MM.1S (cell line): ENCODE data around the gene GPR107.
"Not testable (repeated sequence)": the region's sequence is repeated elsewhere in the genome, so short reads cannot be mapped to it uniquely, and the experiment has no call there.

Source experiments
- DNase-seq: peaks from one replicate; pipeline ENCODE4 v3.0.0-alpha.2; 2015
- H2AFZ ChIP-seq: fragments of 300-600 bp; sonication (generic); 2 replicates; pipeline ENCODE4 v1.6.0; 2016; ENCODE audit warnings: antibody characterized with exemption, low read length
- H3F3A ChIP-seq: fragments of 300-600 bp; sonication (generic); 2 replicates; pipeline ENCODE4 v1.6.1; 2016; ENCODE audit warnings: mild to moderate bottlenecking, antibody characterized with exemption, low read length, moderate library complexity, mixed read lengths; ENCODE audit not compliant: insufficient read depth
- H3K27ac ChIP-seq: fragments of 300-600 bp; sonication (generic); 2 replicates; pipeline ENCODE4 v1.5.1; 2016; ENCODE audit warnings: mild to moderate bottlenecking, low read length
- H3K27me3 ChIP-seq: fragments of 300-600 bp; sonication (generic); replicated peaks from 2 replicates; pipeline ENCODE4 v1.6.0; 2016; ENCODE audit warnings: low read length; ENCODE audit not compliant: insufficient read depth
- H3K36me3 ChIP-seq: fragments of 300-600 bp; sonication (generic); replicated peaks from 2 replicates; pipeline ENCODE4 v1.6.1; 2016; ENCODE audit warnings: mild to moderate bottlenecking, low read length, mixed read lengths; ENCODE audit not compliant: insufficient read depth
- H3K4me1 ChIP-seq: fragments of 300-600 bp; sonication (generic); 2 replicates; pipeline ENCODE4 v1.6.1; 2016; ENCODE audit warnings: low read length, mixed read lengths
- H3K4me2 ChIP-seq: fragments of 300-600 bp; sonication (generic); 2 replicates; pipeline ENCODE4 v1.6.0; 2016; ENCODE audit warnings: low read depth, low read length
- H3K4me3 ChIP-seq: fragments of 300-600 bp; sonication (generic); 2 replicates; pipeline ENCODE4 v1.5.1; 2016; ENCODE audit warnings: low read length, mixed read lengths
- H3K79me2 ChIP-seq: fragments of 300-600 bp; sonication (generic); 2 replicates; pipeline ENCODE4 v1.6.1; 2016; ENCODE audit warnings: mixed run types, low read length, mixed read lengths
- H3K9ac ChIP-seq: fragments of 300-600 bp; sonication (generic); 2 replicates; pipeline ENCODE4 v1.6.1; 2016; ENCODE audit warnings: low read length, mixed read lengths
- H3K9me2 ChIP-seq: fragments of 300-600 bp; sonication (generic); replicated peaks from 2 replicates; pipeline ENCODE4 v1.6.1; 2016; ENCODE audit warnings: mild to moderate bottlenecking, low read length, mixed read lengths; ENCODE audit not compliant: insufficient read depth
- H3K9me3 ChIP-seq: fragments of 300-600 bp; sonication (generic); replicated peaks from 2 replicates; pipeline ENCODE4 v1.6.1; 2016; ENCODE audit warnings: mild to moderate bottlenecking, low read length, mixed read lengths; ENCODE audit not compliant: insufficient read depth
- H4K20me1 ChIP-seq: fragments of 300-600 bp; sonication (generic); 2 replicates; pipeline ENCODE4 v1.6.1; 2016; ENCODE audit warnings: mild to moderate bottlenecking, low read length, moderate library complexity, mixed read lengths; ENCODE audit not compliant: insufficient read depth
- CTCF ChIP-seq: fragments of 300-600 bp; sonication (generic); IDR thresholded peaks from 2 replicates; pipeline ENCODE4 v1.5.1; 2016; ENCODE audit warnings: antibody characterized with exemption, low read length, mixed read lengths
- EZH2 ChIP-seq: fragments of 300-600 bp; sonication (generic); optimal IDR thresholded peaks from 2 replicates; pipeline ENCODE3; 2017; ENCODE audit warnings: low read depth, mild to moderate bottlenecking, antibody characterized with exemption, low read length, mixed read lengths
- EZH2phosphoT487 ChIP-seq: fragments of 300-600 bp; sonication (generic); IDR thresholded peaks from 2 replicates; pipeline ENCODE4 v1.6.1; 2018; ENCODE audit warnings: antibody characterized with exemption, low read length

GPR107 gene

GRCh38 chr9:130017076-130017475 lies 36.6 kb upstream of the GPR107 start:
- Histone ChIP-seq H3K27ac (peak overlapping the region; percentile 48), H3K79me2 (peaks cover 19% of the 10 kb centered on the region), H3F3A (no peaks in the 10 kb centered on the region), H3K4me1 (0 out of 2 replicates have a peak, but pooled peaks cover 3% of the 10 kb centered on the region), H3K9ac (peak overlapping the region; percentile 22; the same call in 1 of the 2 replicates), H3K9me2 (no peaks in the 10 kb centered on the region), H3K27me3 (no peaks in the 10 kb centered on the region), H4K20me1 (no peaks in the 10 kb centered on the region), H3K4me3 (no peak overlapping the region), H2AFZ (no peak overlapping the region), H3K9me3 (no peaks in the 10 kb centered on the region), H3K36me3 (no peaks in the 10 kb centered on the region), H3K4me2 (no peak overlapping the region)
- TF ChIP-seq CTCF (no peak), EZH2phosphoT487 (no peak), EZH2 (no peak)
- DNase-seq = no peak

GRCh38 chr9:130017510-130017909 lies 36.2 kb upstream of the GPR107 start:
- not testable (repeated sequence) for H2AFZ ChIP-seq, H3K27me3 ChIP-seq, H3K9me3 ChIP-seq, DNase-seq, H3F3A ChIP-seq, H3K4me2 ChIP-seq, H3K4me1 ChIP-seq, H3K9ac ChIP-seq, H3K27ac ChIP-seq, H4K20me1 ChIP-seq, H3K36me3 ChIP-seq, H3K9me2 ChIP-seq, H3K4me3 ChIP-seq
- peaks cover 19% of the 10 kb centered on the region for H3K79me2 ChIP-seq

GRCh38 chr9:130018265-130018664 lies 35.4 kb upstream of the GPR107 start:
- Histone ChIP-seq H3K9me3 (no peaks in the 10 kb centered on the region), H3F3A (no peaks in the 10 kb centered on the region), H3K27ac (no peak overlapping the region), H3K27me3 (no peaks in the 10 kb centered on the region), H2AFZ (no peak overlapping the region), H3K79me2 (peaks cover 25% of the 10 kb centered on the region), H3K36me3 (no peaks in the 10 kb centered on the region), H3K4me2 (no peak overlapping the region), H3K4me1 (peaks cover 6% of the 10 kb centered on the region), H3K4me3 (no peak overlapping the region), H3K9me2 (no peaks in the 10 kb centered on the region), H4K20me1 (no peaks in the 10 kb centered on the region), H3K9ac (no peak overlapping the region)
- no peak for DNase-seq
- no peak for TF ChIP-seq CTCF
- no peak for TF ChIP-seq EZH2phosphoT487
- TF ChIP-seq EZH2 = no peak

- H4K20me1 ChIP-seq = no peaks in the 10 kb centered on the region
- no peak for TF ChIP-seq EZH2
- no peak for TF ChIP-seq CTCF
- no peak for TF ChIP-seq EZH2phosphoT487
- H3K79me2 ChIP-seq = peaks cover 26% of the 10 kb centered on the region
- no peak overlapping the region for H2AFZ ChIP-seq
- no peaks in the 10 kb centered on the region for H3K36me3 ChIP-seq
- H3K27ac ChIP-seq = no peak overlapping the region
- H3F3A ChIP-seq = no peaks in the 10 kb centered on the region
- H3K4me1 ChIP-seq = peaks cover 11% of the 10 kb centered on the region
- no peak overlapping the region for H3K4me2 ChIP-seq
- no peak overlapping the region for H3K9ac ChIP-seq
- no peaks in the 10 kb centered on the region for H3K9me3 ChIP-seq
- no peak overlapping the region for H3K4me3 ChIP-seq
- no peaks in the 10 kb centered on the region for H3K9me2 ChIP-seq
- DNase-seq = no peak
- H3K27me3 ChIP-seq = no peaks in the 10 kb centered on the region
Measured at GRCh38 chr9:130020618-130021017, 33.1 kb upstream of the GPR107 start.
